Natural killer cell (primary cell): ENCODE data around the gene ST6GAL1. TPM values are rescaled to one million over a fixed set of nuclear protein-coding genes. Genes with fewer than 3 reads are reported as not detected.

ENCODE experiments used
- ATAC-seq, 3 donors: fragments of 150-1000 bp in 2 of 3; fragments of 200-7000 bp in 1 of 3; cut with Tn5 transposase; 1 replicate in 1 of 3; 2 replicates in 2 of 3; pipeline ENCODE4 v1.10.0; 2021; ENCODE audit warnings: mild to moderate bottlenecking in 2 of 3, moderate library complexity in 2 of 3
- DNase-seq, 2 donors: peaks; one replicate each; pipeline versions ENCODE4 v3.0.0 to v3.0.0-alpha.2; 2013 to 2021; ENCODE audit warnings: mixed read lengths in 1 of 2
- H3K27ac ChIP-seq: one replicate; pipeline ENCODE4 v1.5.1; 2013; ENCODE audit warnings: mild to moderate bottlenecking, low read length
- H3K27me3 ChIP-seq: one replicate; pipeline ENCODE4 v1.6.1; 2013; ENCODE audit warnings: low read length; ENCODE audit not compliant: control insufficient read depth, insufficient read depth
- H3K36me3 ChIP-seq: one replicate; pipeline ENCODE4 v1.6.1; 2013; ENCODE audit warnings: low read length; ENCODE audit not compliant: control insufficient read depth, insufficient read depth
- H3K4me1 ChIP-seq: one replicate; pipeline ENCODE4 v1.6.1; 2013; ENCODE audit warnings: low read length; ENCODE audit not compliant: control insufficient read depth, insufficient read depth
- H3K4me3 ChIP-seq: one replicate; pipeline ENCODE4 v1.5.1; 2013; ENCODE audit warnings: low read length
- H3K9me3 ChIP-seq: one replicate; pipeline ENCODE4 v1.6.1; 2013; ENCODE audit warnings: low read length; ENCODE audit not compliant: control insufficient read depth, insufficient read depth
- H3K27ac Mint-ChIP-seq, 2 donors: one replicate each; pipeline ENCODE4 v1.8.0; 2022; ENCODE audit warnings: mild to moderate bottlenecking in 2 of 2, mixed read lengths in 2 of 2, moderate library complexity in 1 of 2
- H3K27me3 Mint-ChIP-seq, 2 donors: one replicate each; pipeline ENCODE4 v1.8.0; 2022; ENCODE audit warnings: low read depth in 2 of 2, mixed read lengths in 2 of 2
- H3K36me3 Mint-ChIP-seq: one replicate; pipeline ENCODE4 v1.8.0; 2022; ENCODE audit warnings: mixed read lengths
- H3K4me1 Mint-ChIP-seq, 2 donors: one replicate each; pipeline ENCODE4 v1.8.0; 2022; ENCODE audit warnings: mixed read lengths in 2 of 2
- H3K4me3 Mint-ChIP-seq: one replicate; pipeline ENCODE4 v1.8.0; 2022; ENCODE audit warnings: mild to moderate bottlenecking, moderate library complexity, mixed read lengths
- H3K9me3 Mint-ChIP-seq, 2 donors: one replicate each; pipeline ENCODE4 v1.8.0; 2022; ENCODE audit warnings: mixed read lengths in 2 of 2
- WGBS: methylation state at CpG from one replicate; pipeline ENCODE4 v1.1.7; 2013; ENCODE audit warnings: missing lambda C conversion rate; ENCODE audit not compliant: insufficient coverage; 5-methylcytosine and 5-hydroxymethylcytosine counted together
- intact Hi-C: fragments of 100-400 bp; cut with micrococcal nuclease; formaldehyde crosslinking; loops from one replicate; pipeline ENCODE4 v1.14.2; 2022
- total RNA-seq, 4 donors: library from RNA; stranded (reverse); fragments of 120-200 nt in 1 of 4; gene quantifications; one replicate each; pipeline versions ENCODE4 v1.2.3 to v1.2.4, GENCODE V29; 2013 to 2022
- TF ChIP-seq, protein P1 (sequence below): fragments of 200-600 bp; IDR thresholded peaks from one replicate; pipeline ENCODE4 v1.8.0; 2022; ENCODE audit warnings: antibody characterized with exemption

Gene ST6GAL1
- total RNA-seq, 3 donors from 2014 or later (not counting 1 experiment from before 2014, with no cell fraction given): 121 to 182 (median 146) TPM

DNA sequence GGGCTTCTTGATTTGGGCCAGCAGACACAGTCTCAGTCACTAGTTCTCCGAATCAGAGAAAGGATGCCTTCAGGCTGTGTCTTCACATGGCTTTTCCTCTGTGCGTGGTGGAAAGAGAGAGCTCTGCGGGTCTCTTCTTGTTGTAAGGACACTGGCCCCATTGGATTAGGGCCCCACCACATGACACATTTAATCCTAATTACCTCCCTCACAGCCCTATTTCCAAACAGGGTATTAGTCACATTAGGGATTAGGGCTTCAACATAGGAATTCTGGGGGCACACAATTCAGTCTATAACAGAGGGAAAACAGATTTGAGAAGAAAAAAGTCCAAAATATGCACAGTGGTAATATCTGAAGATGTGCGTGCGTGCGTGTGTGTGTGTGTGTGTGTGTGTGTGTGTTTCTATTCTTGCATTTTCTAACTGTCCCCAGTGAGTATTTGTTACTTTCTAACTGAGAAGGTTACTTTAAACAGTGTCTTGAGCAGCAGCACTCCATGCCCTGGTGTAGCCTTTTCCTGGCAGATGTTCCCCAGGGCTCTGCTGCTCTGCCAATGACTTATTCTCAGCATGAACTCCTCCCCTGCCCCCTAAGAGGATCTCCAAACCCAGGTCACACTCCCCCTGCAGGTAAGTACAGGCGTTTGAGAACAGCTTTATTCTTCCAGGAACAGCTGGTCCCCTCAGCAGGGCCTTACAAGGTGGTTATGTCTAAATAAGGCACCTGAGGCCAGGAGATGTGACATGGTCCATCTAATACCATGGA, 136.1 kb downstream of the ST6GAL1 start:
- Histone ChIP-seq H3K27me3 (no peaks in the 10 kb centered on the region), H3K9me3 (no peaks in the 10 kb centered on the region), H3K4me1 (peaks cover 30% of the 10 kb centered on the region), H3K27ac (peak overlapping the region; percentile 69), H3K4me3 (no peak overlapping the region), H3K36me3 (peaks cover 54% of the 10 kb centered on the region)
- no peaks in the 10 kb centered on the region for H3K27me3 Mint-ChIP-seq
- intact Hi-C loops: no loop called here
- TF ChIP-seq, protein P1, sequence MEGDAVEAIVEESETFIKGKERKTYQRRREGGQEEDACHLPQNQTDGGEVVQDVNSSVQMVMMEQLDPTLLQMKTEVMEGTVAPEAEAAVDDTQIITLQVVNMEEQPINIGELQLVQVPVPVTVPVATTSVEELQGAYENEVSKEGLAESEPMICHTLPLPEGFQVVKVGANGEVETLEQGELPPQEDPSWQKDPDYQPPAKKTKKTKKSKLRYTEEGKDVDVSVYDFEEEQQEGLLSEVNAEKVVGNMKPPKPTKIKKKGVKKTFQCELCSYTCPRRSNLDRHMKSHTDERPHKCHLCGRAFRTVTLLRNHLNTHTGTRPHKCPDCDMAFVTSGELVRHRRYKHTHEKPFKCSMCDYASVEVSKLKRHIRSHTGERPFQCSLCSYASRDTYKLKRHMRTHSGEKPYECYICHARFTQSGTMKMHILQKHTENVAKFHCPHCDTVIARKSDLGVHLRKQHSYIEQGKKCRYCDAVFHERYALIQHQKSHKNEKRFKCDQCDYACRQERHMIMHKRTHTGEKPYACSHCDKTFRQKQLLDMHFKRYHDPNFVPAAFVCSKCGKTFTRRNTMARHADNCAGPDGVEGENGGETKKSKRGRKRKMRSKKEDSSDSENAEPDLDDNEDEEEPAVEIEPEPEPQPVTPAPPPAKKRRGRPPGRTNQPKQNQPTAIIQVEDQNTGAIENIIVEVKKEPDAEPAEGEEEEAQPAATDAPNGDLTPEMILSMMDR: no peak
- 80% methylated on average over 7 of the region's 7 CpGs for WGBS
- peak in 1 of 2 donors; percentile 81 for DNase-seq
- peaks cover 15% of the 10 kb centered on the region for H3K36me3 Mint-ChIP-seq
- ATAC-seq: peak in 1 of 3 donors; percentile 63
- H3K27ac Mint-ChIP-seq: peak overlapping the region; percentile 18 to 63
- H3K4me1 Mint-ChIP-seq: peaks cover 46 to 54% of the 10 kb centered on the region in 2 donors
- no peak overlapping the region for H3K4me3 Mint-ChIP-seq
- no peaks in the 10 kb centered on the region for H3K9me3 Mint-ChIP-seq

DNA sequence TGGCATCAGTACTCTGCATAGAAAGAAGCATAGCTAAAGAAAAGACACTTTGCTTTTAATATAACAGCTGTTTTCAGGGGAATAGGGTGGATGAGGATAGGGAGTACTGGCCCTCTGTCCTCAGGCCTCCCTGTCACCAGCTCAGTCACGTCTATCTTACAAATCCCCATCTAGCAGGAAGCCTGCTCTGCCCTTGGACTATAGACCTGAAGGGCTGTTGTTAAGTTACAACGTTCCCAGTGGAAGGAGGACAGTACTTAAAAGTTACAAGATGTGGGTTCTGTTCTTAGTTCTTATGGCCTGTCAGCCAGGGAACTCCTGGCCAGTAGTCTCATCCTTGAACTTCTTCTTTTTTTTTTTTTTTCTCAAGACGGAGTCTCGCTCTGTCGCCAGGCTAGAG, 138.5 kb downstream of the ST6GAL1 start:
- peaks cover 14% of the 10 kb centered on the region for H3K36me3 Mint-ChIP-seq
- TF ChIP-seq, protein P1: no peak
- peaks cover 36 to 37% of the 10 kb centered on the region in 2 donors for H3K4me1 Mint-ChIP-seq
- no peak for ATAC-seq
- no peaks in the 10 kb centered on the region for H3K27me3 Mint-ChIP-seq
- H3K36me3 ChIP-seq: peaks cover 57% of the 10 kb centered on the region
- no peaks in the 10 kb centered on the region for H3K9me3 Mint-ChIP-seq
- no peak overlapping the region for H3K27ac ChIP-seq
- H3K27me3 ChIP-seq: no peaks in the 10 kb centered on the region
- H3K4me3 Mint-ChIP-seq: no peak overlapping the region
- no peak overlapping the region for H3K27ac Mint-ChIP-seq
- 72% methylated on average over 4 of the region's 5 CpGs for WGBS
- H3K9me3 ChIP-seq: no peaks in the 10 kb centered on the region
- no peak overlapping the region for H3K4me3 ChIP-seq
- intact Hi-C loops: no loop called here
- DNase-seq: no peak
- H3K4me1 ChIP-seq: peaks cover 28% of the 10 kb centered on the region

DNA sequence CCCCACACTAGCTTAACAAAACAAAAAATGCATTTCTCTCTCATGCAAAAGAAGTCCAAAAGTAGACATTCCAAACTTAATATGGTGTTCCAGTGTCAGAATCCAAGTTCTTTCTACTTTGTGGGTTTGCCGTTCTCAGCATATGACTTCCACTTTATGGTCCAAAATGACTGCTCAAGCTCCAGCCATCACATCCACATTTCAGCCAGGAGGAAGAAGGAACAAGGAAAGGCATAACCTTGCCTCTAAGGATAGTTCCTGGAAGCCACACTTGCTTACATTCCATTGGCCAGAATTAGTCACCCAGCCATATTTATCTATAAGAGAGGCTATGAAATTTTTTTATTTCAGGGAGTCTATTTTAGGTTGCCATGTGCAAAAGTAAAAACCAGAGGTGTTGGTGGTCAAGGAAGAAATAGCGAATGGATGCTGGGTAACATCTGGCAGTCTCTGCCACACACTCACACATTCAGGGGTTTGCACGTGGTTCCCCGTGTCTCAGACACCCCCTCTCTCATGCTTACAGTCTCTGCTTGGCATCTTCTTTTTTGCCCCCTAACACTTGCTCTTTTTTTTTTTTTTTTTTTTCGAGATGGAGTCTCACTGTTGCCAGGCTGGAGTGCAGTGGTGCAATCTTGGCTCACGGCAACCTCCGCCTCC, 139.7 kb downstream of the ST6GAL1 start:
- peaks cover 27 to 34% of the 10 kb centered on the region in 2 donors for H3K4me1 Mint-ChIP-seq
- DNase-seq (no peak), ATAC-seq (peak; percentile 51 to 85 (median 79))
- no peak overlapping the region for H3K4me3 Mint-ChIP-seq
- H3K9me3 Mint-ChIP-seq: no peaks in the 10 kb centered on the region
- Histone ChIP-seq H3K4me1 (peaks cover 17% of the 10 kb centered on the region), H3K36me3 (peaks cover 59% of the 10 kb centered on the region), H3K9me3 (no peaks in the 10 kb centered on the region), H3K27ac (no peak overlapping the region), H3K4me3 (no peak overlapping the region), H3K27me3 (no peaks in the 10 kb centered on the region)
- intact Hi-C loops: no loop called here
- TF ChIP-seq, protein P1: no peak
- H3K27ac Mint-ChIP-seq: peak overlapping the region; percentile 39 to 54
- peaks cover 22% of the 10 kb centered on the region for H3K36me3 Mint-ChIP-seq
- H3K27me3 Mint-ChIP-seq: no peaks in the 10 kb centered on the region
- 64% methylated on average over 7 of the region's 7 CpGs for WGBS
